HPDE6-E6E7 (cell line): ENCODE data around the gene FASTK.
A peak's percentile ranks its signal among the peaks of the same experiment; 100 is the strongest.

Experiments
- DNase-seq: peaks from one replicate; pipeline ENCODE4 v3.0.0; 2011; ENCODE audit warnings: missing footprints; ENCODE audit errors: extremely low spot score

The FASTK gene

GRCh38 chr7:151064454-151064853 is 16.2 kb downstream of the FASTK start:
- DNase-seq: no peak

DNA sequence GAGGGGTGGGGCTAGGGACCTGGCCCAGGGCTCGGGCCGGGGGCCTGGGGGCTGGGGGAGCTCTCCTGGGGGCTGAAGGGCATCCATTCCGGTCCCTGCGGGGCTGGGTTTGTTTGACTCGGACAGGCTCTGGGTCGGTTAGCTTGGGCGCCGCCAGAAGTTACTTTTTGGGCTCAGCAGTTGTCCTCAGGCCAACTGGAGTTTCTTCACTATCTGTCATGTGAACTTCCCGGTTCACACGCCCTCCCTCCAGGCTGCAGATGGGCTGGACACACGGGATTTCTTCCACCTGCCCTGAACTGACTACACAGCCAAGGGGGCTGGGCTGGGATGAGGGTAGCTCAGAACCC is 17.4 kb downstream of the FASTK start:
- no peak for DNase-seq

GRCh38 chr7:151062399-151063211 is 18.0 kb downstream of the FASTK start:
- no peak for DNase-seq

GRCh38 chr7:151062111-151062398 is 18.6 kb downstream of the FASTK start:
- no peak for DNase-seq

DNA sequence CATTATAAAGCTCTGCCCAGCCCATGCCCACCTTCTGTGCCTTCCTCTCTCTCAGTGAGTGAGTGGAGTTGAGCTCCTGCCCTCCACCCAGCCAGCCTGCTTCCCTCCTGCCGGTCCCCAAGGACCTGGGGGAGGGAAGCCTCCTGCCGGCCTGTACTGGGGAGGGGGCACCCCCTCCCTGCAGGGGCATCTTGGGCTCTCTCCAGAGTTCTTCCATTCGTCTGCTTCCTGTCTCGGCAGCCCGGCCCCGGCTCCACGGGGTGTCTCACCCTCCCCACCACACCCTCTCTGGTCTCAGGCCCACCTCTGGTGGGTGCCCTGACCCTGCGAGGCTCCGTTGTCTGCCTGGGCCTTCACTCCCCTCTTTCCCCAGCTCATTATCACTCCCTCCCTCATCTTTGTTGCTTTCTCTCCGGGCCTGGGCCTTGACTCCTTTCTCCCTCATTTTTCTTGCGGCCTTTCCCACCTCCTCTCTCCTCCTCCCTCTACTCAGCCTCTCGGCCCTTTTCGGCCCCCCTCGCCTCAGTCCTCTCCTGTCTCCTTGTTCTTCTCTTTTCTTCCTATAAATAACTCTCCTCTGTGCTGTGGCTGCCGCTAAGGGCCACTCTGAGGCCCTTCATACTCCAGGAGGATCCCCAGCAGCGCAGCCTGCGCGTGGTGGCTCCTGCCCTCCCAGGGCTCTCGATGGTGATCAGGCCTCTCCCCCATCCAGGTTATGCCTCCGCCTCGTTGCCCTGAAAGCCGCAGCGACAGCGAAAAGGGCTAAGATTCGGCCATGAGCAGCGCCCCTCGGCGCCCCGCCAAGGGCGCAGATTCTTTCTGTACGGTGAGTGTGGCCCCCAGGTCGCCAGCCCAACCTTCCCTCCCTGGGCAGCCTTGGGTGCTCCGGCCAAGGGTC is 19.1 kb downstream of the FASTK start:
- DNase-seq: no peak

DNA sequence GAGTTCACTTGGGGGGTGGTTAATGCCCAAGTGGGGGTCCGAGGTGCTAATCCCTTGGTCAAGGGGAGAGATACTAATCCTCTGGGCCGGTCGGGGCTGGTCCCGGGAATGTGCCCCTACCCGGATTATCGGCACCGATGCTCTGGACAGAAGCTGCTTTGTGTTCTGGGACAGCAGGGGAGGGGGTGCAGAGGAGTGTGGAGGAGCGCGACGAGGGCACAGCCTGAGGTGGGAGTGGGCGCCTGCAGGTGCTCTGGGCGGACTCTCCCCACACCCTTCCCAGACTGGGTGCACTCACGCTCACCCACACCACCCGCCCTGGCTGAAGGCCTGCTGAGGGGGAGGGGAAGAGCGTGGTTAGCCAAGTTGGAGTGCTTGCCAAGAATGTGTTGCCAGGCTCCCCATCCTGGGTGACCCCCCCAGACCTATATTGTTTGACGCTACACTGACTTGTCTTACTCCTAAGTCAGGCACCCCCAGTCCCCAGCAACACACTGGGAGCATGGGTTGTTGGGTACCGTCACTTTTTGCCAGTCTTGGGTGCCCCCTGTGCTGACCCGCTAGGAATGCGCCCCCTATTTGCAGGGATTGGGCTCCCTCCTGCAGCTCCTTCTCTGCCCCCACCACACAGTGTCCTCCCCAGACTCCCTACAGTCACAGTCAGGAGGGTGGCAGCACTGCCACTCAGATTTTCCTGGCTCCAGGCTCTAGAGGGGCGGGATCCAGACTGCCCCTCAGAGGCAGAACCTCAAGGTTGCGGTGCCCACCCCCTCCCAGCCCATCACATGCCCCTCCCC is 20.0 kb downstream of the FASTK start:
- no peak for DNase-seq

- no peak for DNase-seq
Observed at GRCh38 chr7:151060113-151060415, 20.5 kb downstream of the FASTK start.

DNA sequence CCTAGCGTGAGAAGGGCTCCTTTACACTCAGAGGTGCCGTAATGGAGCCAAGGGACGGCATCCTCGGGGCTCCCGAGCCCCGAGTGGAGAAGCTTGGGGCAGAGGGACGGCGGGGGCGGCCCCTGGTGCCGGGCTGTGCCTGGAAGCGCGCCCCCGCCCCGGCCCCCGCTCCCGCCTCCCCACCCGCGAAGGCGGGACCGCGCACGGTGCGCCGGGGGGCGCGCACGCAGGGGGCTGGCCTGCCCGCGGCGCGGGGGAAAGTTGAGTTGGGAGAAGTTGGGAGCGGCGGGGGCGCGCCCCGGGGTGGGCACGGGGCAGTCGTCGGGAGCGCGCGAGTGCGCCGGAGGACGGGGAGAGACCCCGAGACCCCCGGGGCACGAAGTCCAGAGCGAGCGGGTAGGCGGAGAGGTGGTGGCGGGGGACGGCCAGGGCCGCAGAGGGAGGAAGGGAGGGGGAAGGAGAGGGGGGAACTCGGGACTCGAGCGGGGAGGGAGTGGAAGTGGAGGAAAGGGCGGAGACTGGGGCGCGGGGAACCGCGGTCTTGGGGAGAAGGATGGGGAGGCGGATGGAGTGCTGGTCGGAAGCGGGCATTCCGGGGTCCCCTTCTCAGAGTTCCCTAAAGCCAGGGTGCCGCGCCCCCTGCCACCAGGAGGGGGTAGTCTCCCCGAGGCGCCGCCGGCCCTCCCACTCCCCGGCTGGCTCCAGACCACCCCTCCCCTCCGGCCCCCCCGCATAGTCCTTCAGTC is 21.1 kb downstream of the FASTK start, which contains the start of gene SLC4A2:
Gene SLC4A2, plus strand, starts transcription at position 223 of the 746 bp plus-strand sequence. CDS start 2,399 bp downstream, outside the sequence.
- peak; percentile 69 for DNase-seq

- no peak for DNase-seq
Observed at GRCh38 chr7:151058781-151059366, 21.7 kb downstream of the FASTK start.

GRCh38 chr7:151057989-151058780 is 22.4 kb downstream of the FASTK start:
- DNase-seq: peak; percentile 100

GRCh38 chr7:151057506-151057988 is 23.1 kb downstream of the FASTK start, which contains the start of gene CDK5:
TSS of gene CDK5 (minus strand) at chr7:151057897. CDS start at chr7:151057848, 49 bp downstream.
- DNase-seq: no peak

DNA sequence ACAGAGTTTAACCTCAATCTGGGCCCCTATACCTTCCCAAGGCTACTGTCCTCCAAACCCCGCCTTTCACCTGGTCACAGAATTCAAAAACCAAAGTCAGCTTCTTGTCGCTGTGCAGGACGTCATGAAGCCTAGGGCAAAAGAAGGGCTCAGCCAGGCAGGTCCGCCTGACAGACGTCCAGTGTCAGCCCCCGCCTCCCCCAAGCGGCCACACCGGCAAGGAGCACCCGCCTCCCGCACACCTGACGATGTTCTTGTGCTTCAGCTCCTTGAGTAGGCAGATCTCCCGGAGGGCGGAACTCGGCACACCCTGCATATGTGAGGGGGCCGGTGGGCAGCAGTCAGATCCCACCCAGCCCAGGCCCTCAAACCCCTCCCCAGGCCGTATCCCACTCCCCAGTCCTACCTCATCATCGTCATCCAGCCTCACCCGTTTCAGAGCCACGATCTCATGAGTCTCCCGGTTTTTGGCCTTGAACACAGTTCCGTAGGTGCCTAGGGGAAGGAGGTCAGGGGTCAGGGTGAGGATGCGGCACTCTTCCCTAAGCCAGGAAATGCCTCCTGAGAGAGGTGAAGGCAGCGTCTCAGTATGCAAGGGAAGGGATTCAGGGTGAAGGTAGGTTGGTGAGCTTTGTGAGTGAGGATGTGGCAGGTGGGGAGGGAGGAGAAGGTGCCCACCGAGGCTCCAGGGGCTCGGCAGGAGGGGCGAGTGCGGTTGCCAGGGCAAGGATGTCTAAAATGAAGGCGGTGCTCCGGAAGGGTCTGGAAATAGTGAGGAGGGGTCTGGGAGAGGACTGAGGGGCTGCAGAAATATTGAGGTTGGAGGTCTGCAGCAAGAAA is 23.7 kb downstream of the FASTK start:
- DNase-seq: no peak

DNA sequence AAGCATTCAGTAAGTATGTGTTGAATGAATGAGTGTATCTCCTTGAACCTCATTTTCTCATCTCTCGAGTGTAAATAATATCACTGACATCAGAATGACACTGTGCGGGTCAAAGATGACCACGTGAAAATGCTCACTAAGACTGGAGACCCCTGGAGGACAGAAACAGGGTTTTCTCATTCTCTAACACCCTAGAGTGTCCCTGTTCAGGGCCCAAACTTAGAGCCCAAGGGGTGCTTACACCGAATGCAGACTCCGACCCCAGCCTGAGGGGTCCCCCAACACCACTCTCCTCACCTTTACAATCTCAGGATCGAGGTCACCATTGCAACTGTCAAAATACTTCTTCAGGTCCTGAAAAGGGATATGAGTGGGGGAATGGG is 24.3 kb downstream of the FASTK start:
- no peak for DNase-seq

GRCh38 chr7:151053751-151054150 is 26.9 kb downstream of the FASTK start:
- no peak for DNase-seq

GRCh38 chr7:151053096-151053495 is 27.5 kb downstream of the FASTK start:
- DNase-seq: no peak

DNA sequence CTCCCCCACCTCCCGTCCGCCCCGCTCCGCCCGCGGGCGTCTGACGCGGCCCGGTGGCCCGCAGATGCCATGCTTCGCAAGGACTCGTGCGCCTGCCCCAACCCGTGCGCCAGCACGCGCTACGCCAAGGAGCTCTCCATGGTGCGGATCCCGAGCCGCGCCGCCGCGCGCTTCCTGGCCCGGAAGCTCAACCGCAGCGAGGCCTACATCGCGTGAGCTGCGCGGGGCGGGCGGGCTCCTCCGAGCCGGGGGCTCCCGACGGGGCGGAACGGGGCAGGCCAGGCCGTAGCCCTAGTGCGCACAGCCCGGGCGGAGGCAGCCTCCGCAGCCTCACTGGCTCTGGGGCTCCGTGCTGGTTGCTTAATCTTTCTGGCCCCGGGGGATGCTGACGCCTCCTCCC is 29.5 kb downstream of the FASTK start:
- DNase-seq: no peak

DNA sequence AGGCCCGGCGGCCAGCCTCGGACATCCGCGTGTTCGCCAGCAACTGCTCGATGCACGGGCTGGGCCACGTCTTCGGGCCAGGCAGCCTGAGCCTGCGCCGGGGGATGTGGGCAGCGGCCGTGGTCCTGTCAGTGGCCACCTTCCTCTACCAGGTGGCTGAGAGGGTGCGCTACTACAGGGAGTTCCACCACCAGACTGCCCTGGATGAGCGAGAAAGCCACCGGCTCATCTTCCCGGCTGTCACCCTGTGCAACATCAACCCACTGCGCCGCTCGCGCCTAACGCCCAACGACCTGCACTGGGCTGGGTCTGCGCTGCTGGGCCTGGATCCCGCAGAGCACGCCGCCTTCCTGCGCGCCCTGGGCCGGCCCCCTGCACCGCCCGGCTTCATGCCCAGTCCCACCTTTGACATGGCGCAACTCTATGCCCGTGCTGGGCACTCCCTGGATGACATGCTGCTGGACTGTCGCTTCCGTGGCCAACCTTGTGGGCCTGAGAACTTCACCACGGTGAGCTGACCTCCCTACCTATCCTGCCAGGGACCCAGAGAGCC is 31.6 kb downstream of the FASTK start:
- DNase-seq: no peak

GRCh38 chr7:151047976-151048815 is 32.4 kb downstream of the FASTK start, which contains the start of gene ASIC3:
TSS of gene ASIC3 (plus strand) at chr7:151048531. CDS start at chr7:151048886, 355 bp downstream.
- no peak for DNase-seq
